Fibroblast of skin of left biceps (primary cell): ENCODE measurements around the gene TAF6.
A peak's percentile ranks its signal among the peaks of the same experiment; 100 is the strongest.

Source experiments
- DNase-seq, 2 experiments: peaks; one replicate each; pipeline ENCODE4 v3.0.0-alpha.2; 2013; ENCODE audit warnings: low read depth in 2 of 2

TAF6 gene

GRCh38 chr7:100119072-100119969 lies at the start of gene TAF6, which contains the start of gene CNPY4:
Gene TAF6, minus strand, starts transcription at chr7:100119358. Its CDS starts 5,149 bp downstream, at chr7:100114209.
Gene CNPY4, plus strand, starts transcription at chr7:100119634. Its CDS starts 111 bp downstream, at chr7:100119745.
- DNase-seq: peak; percentile 85 to 86

GRCh38 chr7:100167912-100168323 lies 48.8 kb upstream of the TAF6 start:
- no peak for DNase-seq

GRCh38 chr7:100166970-100167911 lies 48.1 kb upstream of the TAF6 start:
- DNase-seq: no peak

GRCh38 chr7:100166317-100166940 lies 47.3 kb upstream of the TAF6 start:
- no peak for DNase-seq

- no peak for DNase-seq
Measured at GRCh38 chr7:100163871-100164270, 44.7 kb upstream of the TAF6 start.

GRCh38 chr7:100163006-100163531 lies 43.9 kb upstream of the TAF6 start:
- no peak for DNase-seq

- DNase-seq: no peak
Measured at GRCh38 chr7:100160067-100160466, 40.9 kb upstream of the TAF6 start.

GRCh38 chr7:100159099-100159623 lies 40.0 kb upstream of the TAF6 start:
- DNase-seq: no peak

- DNase-seq: peak; percentile 50 to 54
Measured at GRCh38 chr7:100158229-100159098, 39.3 kb upstream of the TAF6 start, which contains the start of gene TRAPPC14. Gene TRAPPC14, minus strand, starts transcription at chr7:100158723. Its CDS starts 224 bp downstream, at chr7:100158499.

- DNase-seq: no peak
Measured at GRCh38 chr7:100157334-100158228, 38.4 kb upstream of the TAF6 start.

- no peak for DNase-seq
Measured at GRCh38 chr7:100157069-100157333, 37.8 kb upstream of the TAF6 start.

- no peak for DNase-seq
Measured at GRCh38 chr7:100156331-100157068, 37.3 kb upstream of the TAF6 start.

GRCh38 chr7:100155553-100156317 lies 36.6 kb upstream of the TAF6 start:
- DNase-seq: no peak

GRCh38 chr7:100154651-100155491 lies 35.7 kb upstream of the TAF6 start:
- no peak for DNase-seq

- DNase-seq: no peak
Measured at GRCh38 chr7:100153708-100154535, 34.8 kb upstream of the TAF6 start.
